NCI-H1436 (cell line): ENCODE data around the gene NIPBL.
"Not testable (repeated sequence)": the region's sequence is repeated elsewhere in the genome, so short reads cannot be mapped to it uniquely, and the experiment has no call there.

Experiments
- DNase-seq: peaks from one replicate; lab custom pipeline; 2025; lab: John Stamatoyannopoulos, UW

The NIPBL gene, protein sequence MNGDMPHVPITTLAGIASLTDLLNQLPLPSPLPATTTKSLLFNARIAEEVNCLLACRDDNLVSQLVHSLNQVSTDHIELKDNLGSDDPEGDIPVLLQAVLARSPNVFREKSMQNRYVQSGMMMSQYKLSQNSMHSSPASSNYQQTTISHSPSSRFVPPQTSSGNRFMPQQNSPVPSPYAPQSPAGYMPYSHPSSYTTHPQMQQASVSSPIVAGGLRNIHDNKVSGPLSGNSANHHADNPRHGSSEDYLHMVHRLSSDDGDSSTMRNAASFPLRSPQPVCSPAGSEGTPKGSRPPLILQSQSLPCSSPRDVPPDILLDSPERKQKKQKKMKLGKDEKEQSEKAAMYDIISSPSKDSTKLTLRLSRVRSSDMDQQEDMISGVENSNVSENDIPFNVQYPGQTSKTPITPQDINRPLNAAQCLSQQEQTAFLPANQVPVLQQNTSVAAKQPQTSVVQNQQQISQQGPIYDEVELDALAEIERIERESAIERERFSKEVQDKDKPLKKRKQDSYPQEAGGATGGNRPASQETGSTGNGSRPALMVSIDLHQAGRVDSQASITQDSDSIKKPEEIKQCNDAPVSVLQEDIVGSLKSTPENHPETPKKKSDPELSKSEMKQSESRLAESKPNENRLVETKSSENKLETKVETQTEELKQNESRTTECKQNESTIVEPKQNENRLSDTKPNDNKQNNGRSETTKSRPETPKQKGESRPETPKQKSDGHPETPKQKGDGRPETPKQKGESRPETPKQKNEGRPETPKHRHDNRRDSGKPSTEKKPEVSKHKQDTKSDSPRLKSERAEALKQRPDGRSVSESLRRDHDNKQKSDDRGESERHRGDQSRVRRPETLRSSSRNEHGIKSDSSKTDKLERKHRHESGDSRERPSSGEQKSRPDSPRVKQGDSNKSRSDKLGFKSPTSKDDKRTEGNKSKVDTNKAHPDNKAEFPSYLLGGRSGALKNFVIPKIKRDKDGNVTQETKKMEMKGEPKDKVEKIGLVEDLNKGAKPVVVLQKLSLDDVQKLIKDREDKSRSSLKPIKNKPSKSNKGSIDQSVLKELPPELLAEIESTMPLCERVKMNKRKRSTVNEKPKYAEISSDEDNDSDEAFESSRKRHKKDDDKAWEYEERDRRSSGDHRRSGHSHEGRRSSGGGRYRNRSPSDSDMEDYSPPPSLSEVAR (N-terminal part only)

DNA sequence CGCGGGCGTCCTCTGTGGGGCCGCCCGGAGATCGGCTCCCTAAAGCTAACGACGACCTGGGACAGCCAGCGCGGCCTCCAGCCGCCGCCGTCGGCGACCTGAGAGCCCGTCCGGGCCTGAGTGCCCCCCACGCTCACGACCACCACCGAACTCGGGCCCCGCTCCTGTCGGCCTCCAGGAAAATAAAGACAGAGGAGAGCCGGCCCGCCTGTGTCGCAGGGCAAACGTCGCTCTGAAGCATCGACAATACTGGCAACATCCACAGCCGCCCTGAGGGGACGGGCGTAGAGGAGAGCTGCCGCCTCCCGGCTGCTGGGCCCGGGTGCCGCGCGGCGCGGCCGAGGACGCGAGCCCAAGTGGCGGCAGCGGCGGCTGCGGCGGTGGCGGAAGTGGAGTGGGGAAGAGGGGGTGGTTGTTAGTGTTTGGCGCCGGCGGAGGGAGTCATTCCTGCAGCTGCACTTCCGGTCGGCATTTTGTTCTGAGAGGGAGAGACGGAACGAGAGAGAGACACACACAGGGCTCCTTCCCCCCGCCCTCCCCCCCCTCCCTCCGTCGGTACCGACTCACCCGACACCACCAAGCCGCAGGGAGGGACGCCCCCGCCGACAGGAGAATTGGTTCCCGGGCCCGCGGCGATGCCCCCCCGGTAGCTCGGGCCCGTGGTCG is at the start of gene NIPBL:
Gene NIPBL (plus strand): TSS at position 471 of the 666 bp plus-strand sequence. CDS start 76,928 bp downstream, outside the sequence.
- peak; percentile 85 for DNase-seq

DNA sequence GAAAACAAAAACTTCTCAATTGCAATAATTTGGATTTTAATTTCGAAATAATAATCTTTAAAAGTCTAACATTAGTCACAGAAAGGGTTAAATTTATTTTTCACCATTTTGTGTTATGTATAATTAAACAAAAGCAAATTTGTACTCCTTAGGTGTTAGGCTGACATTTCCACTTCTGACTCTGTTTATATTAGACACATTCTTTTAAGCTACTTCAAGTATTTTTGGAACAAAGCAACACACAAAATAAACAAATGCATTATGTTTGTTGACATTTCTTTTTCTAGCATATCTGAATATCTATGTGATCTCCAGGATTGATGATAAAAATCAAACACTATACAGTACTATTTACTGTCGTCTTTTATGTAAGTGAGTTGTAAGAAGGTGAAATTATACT is 44.3 kb upstream of the NIPBL start:
- DNase-seq = no peak

GRCh38 chr5:36836831-36837230 is 39.7 kb upstream of the NIPBL start:
- no peak for DNase-seq

GRCh38 chr5:36839489-36840476 is 36.8 kb upstream of the NIPBL start:
- no peak for DNase-seq

DNA sequence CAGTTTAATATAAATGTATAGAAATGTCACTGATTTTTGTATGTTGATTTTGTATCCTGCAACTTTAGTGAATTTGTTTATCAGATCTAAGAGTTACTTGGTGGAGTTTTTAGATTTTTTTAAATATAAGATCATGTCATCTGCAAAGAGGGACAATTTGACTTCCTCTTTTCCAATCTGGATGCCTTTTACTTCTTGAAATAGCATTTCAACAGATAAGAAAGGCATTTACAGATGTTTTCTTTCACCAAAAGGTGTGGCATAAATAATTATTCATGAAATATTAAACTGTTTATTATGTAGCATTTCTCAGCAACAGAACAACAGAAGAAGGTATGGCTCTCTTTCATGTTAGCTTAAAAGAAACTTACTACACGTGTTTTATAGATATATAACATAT is 34.9 kb upstream of the NIPBL start:
- no peak for DNase-seq

GRCh38 chr5:36842087-36842486 is 34.5 kb upstream of the NIPBL start:
- DNase-seq = no peak

DNA sequence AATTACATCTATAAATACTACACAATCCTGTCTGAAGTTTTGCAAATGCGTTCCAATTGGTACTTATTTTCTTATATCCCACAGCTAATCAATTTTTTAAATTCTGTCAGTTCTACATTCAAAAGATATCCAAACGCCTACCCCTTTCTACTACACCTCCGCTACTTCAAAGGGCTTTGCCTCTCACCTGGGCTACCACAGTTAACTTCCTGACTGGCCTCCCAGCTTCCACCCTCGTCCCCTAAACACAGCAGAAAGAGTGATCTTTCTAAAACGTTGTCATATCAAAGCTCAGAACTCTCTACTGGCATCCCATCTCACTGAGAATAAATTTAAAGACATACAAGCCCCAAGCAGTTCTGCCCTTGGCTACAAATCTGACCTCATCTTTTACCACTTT is 32.3 kb upstream of the NIPBL start:
- no peak for DNase-seq

DNA sequence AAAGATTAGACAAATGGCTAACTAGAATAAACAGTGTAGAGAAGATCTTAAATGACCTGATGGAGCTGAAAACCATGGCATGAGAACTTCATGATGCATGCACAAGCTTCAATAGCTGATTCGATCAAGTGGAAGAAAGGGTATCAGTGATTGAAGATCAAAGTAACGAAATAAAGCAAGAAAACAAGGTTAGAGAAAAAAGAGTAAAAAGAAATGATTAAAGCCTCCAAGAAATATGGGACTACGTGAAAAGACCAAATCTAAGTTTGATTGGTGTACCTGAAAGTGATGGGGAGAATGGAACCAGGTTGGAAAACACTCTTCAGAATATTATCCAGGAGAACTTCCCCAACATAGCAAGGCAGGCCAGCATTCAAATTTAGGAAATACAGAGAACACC is 28.0 kb upstream of the NIPBL start:
- not testable (repeated sequence) for DNase-seq

DNA sequence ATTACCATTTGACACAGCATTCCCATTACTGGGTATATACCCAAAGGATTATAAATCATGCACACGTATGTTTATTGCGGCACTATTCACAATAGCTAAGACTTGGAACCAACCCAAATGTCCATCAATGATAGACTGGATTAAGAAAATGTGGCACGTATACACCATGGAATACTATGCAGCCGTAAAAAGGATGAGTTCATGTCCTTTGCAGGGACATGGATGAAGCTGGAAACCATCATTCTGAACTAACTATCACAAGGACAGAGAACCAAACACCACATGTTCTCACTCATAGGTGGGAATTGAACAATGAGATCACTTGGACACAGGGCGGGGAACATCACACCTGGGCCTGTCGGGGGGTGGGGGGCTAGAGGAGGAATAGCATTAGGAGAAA is 23.7 kb upstream of the NIPBL start:
- DNase-seq = not testable (repeated sequence)

GRCh38 chr5:36854402-36855140 is 22.0 kb upstream of the NIPBL start:
- DNase-seq = no peak

GRCh38 chr5:36855141-36855495 is 21.5 kb upstream of the NIPBL start:
- no peak for DNase-seq

DNA sequence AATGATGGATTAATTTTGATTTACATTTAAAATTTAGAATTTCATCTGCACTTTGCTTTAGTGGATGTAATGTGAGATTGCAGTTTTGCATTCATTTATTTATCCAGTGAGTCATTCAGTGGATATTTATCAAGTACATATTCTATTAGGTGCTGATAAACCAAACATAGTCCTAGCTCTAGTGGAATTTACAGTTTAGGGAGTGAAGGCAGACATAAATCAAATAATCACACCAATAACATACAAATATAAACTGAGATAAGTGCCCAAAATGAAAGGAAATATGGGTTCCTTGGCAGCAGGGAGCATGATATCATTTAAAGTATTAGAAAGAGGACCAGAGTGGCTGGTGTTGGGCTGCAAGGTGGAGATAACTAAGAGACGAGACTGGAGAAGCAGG is 14.7 kb upstream of the NIPBL start:
- no peak for DNase-seq

GRCh38 chr5:36870399-36871040 is 6.0 kb upstream of the NIPBL start:
- DNase-seq = peak; percentile 55

- no peak for DNase-seq
These were observed 2.1 kb upstream of the NIPBL start for GRCh38 chr5:36874465-36874864.

GRCh38 chr5:36875051-36875789 is 1.3 kb upstream of the NIPBL start:
- peak; percentile 11 for DNase-seq

DNA sequence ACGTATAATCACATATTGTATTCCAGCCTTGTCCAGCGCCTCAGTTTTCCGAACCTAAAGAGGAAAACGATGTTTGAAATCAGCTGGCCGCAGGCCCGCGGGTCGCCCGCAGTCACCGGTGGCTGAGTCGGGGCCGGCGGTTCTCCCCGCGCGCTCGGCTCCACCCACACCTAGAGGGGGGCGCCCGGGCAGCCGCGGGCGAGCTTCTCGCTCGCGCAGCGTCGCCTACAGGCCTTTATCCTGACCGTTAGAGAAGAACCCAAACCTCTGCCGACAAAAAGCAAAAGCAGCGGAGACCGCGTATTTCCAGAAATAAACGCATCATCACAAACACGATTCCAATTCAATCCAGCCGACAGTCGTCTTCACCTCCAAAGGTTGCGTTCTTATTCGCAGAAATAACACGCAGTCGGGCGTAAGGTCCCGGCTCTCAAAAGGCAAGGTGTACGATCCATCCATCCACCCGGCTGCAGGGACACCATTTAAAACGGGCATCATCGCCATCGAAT is 725 bp upstream of the NIPBL start:
- DNase-seq = peak; percentile 59

GRCh38 chr5:36876965-36877666 is 547 bp downstream of the NIPBL start:
- DNase-seq = peak; percentile 46
